ENCODE measurements around the gene HCN4.

The HCN4 gene

GRCh38 chr15:73385205-73385604 lies 16.4 kb upstream of the HCN4 start:
- no peak overlapping the region for H3K9ac ChIP-seq (ENCODE audit: insufficient read length)

DNA sequence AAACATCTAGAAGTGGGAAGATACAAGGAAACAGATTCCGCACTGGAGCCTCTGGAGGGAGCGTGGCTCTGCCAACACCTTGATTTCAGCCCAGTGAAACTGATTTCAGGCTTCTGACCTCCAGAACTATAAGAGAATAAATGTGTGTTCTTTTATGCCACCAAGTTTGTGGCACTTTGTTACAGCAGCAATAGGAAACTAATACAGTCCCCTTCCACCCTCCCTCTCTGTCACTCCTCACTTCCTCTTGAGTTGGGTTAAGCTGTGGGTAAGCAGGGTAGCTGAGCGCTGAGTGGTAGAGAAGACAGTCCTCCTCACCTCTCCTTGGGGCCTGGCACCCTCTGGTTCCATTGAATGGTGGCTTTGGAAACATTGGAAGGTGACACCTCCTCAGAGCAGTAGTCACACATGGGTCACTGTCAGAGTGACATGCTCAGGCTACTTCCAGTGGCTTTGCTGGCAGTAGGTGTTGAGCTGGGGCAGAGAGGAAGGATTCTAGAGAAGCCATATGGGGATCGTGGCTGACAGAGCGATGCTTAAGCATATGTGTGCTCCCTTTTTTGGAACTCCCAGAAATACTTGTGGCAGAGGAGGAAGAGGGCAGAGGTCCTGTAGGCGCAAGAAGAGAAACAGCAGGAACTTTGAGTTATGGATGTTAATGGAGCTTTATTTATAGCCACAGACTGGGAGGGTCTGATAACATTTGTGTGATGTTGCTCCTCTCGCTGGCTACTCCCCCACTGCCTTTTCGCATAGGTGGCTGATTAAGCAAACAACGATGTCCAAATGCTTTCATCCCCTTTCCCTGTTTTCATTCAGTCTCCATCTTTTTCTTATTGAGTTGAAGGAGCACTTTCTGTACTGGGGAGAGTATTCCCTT lies 14.8 kb upstream of the HCN4 start:
- TF ChIP-seq EZH2 (IDR thresholded peaks at IDR 0.05), result no peak
- Histone ChIP-seq H3K9me3 (ENCODE audit: low read depth, low read length) (no peaks in the 10 kb centered on the region), H3K9ac (ENCODE audit: insufficient read length) (no peak overlapping the region), H3K4me3 (no peak overlapping the region), H3K27ac (no peak overlapping the region), H3K36me3 (ENCODE audit: insufficient read depth, low read length) (no peaks in the 10 kb centered on the region)
- DNase-seq (ENCODE audit: low read depth, low spot score), result no peak

More at GRCh38 chr15:73385205-73385604, 16.4 kb upstream of the HCN4 start:
- DNase-seq (ENCODE audit: low read depth, low spot score), result no peak
- H3K9me3 ChIP-seq (ENCODE audit: low read depth, low read length), result no peaks in the 10 kb centered on the region
- no peaks in the 10 kb centered on the region for H3K36me3 ChIP-seq (ENCODE audit: insufficient read depth, low read length)
- no peak overlapping the region for H3K4me3 ChIP-seq
- no peak for TF ChIP-seq POLR2AphosphoS5 (IDR thresholded peaks at IDR 0.05; ENCODE audit: borderline replicate concordance, low read depth, low read length)
- TF ChIP-seq FOXP2 (optimal IDR thresholded peaks at IDR 0.05; ENCODE audit: control extremely low read depth, extremely low read length, insufficient read depth), result no peak
- H3K27ac ChIP-seq, result no peak overlapping the region

GRCh38 chr15:73382115-73382514 lies 13.4 kb upstream of the HCN4 start:
- Histone ChIP-seq H3K36me3 (ENCODE audit: insufficient read depth, low read length) (no peaks in the 10 kb centered on the region), H3K27ac (no peak overlapping the region), H3K9ac (ENCODE audit: insufficient read length) (no peak overlapping the region), H3K4me3 (no peak overlapping the region), H3K9me3 (ENCODE audit: low read depth, low read length) (no peaks in the 10 kb centered on the region)
- TF ChIP-seq FOXP2 (optimal IDR thresholded peaks at IDR 0.05; ENCODE audit: control extremely low read depth, extremely low read length, insufficient read depth) (no peak), POLR2AphosphoS5 (IDR thresholded peaks at IDR 0.05; ENCODE audit: borderline replicate concordance, low read depth, low read length) (no peak), EZH2 (IDR thresholded peaks at IDR 0.05) (no peak)
- no peak for DNase-seq (ENCODE audit: low read depth, low spot score)

DNA sequence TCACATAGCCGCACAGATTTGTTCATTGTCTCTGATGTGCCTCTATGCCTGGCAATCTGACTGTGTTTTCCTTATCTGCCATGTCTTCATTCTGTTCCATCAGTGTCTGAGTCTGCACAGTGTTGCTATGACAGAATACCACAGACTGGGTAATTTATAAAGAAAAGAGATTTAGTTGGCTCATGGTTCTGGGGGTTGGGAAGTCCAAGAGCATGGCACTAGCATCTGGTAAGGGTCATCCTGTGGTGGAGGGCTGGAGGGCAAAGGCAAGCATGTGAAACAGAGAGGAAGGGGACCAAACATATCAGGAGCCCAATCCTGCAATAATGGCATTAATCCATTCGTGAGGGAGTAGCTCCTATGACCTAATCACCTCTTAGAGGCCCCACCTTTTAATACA lies 11.9 kb upstream of the HCN4 start:
- H3K4me3 ChIP-seq, result no peak overlapping the region
- H3K9me3 ChIP-seq (ENCODE audit: low read depth, low read length), result no peaks in the 10 kb centered on the region
- no peak overlapping the region for H3K9ac ChIP-seq (ENCODE audit: insufficient read length)
- H3K27ac ChIP-seq, result no peak overlapping the region
- H3K36me3 ChIP-seq (ENCODE audit: insufficient read depth, low read length), result no peaks in the 10 kb centered on the region
- no peak for DNase-seq (ENCODE audit: low read depth, low spot score)
- TF ChIP-seq FOXP2 (optimal IDR thresholded peaks at IDR 0.05; ENCODE audit: control extremely low read depth, extremely low read length, insufficient read depth) (no peak), POLR2AphosphoS5 (IDR thresholded peaks at IDR 0.05; ENCODE audit: borderline replicate concordance, low read depth, low read length) (no peak)

GRCh38 chr15:73378089-73378488 lies 9.3 kb upstream of the HCN4 start:
- no peaks in the 10 kb centered on the region for H3K36me3 ChIP-seq (ENCODE audit: insufficient read depth, low read length)
- TF ChIP-seq EZH2 (IDR thresholded peaks at IDR 0.05) (no peak), FOXP2 (optimal IDR thresholded peaks at IDR 0.05; ENCODE audit: control extremely low read depth, extremely low read length, insufficient read depth) (no peak), POLR2AphosphoS5 (IDR thresholded peaks at IDR 0.05; ENCODE audit: borderline replicate concordance, low read depth, low read length) (no peak)

DNA sequence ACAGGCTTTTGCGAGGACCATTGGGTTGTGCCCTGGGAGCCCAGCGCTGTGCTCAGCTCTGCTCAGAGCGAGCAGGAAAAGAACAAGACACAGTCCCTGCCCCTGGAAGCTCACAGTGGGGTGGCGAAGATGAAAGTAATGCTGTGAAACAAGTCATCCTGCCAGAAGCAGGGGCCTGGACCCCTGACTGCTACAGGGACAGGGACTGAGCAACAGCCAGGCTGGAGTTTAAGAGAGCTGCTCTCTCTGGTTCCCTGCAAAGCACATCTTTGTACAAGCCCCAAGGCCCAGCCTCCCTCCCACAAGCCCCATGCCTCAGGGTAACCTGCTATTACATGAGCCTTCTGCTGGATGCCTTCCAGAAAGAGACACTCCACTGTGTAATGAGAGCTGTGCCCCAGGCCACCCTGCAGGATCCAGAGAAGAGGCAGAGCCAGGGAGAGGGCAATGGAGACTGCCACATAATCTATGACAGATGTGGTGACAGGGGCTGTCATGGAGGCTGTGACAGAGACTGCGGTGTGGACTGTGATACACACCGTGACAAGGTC lies 7.1 kb upstream of the HCN4 start:
- Histone ChIP-seq H3K9ac (ENCODE audit: insufficient read length) (no peak overlapping the region), H3K4me3 (no peak overlapping the region), H3K27ac (no peak overlapping the region), H3K36me3 (ENCODE audit: insufficient read depth, low read length) (no peaks in the 10 kb centered on the region), H3K9me3 (ENCODE audit: low read depth, low read length) (no peaks in the 10 kb centered on the region)
- TF ChIP-seq POLR2AphosphoS5 (IDR thresholded peaks at IDR 0.05; ENCODE audit: borderline replicate concordance, low read depth, low read length) (no peak), EZH2 (IDR thresholded peaks at IDR 0.05) (no peak), FOXP2 (optimal IDR thresholded peaks at IDR 0.05; ENCODE audit: control extremely low read depth, extremely low read length, insufficient read depth) (no peak)
- peak; percentile 22 for DNase-seq (ENCODE audit: low read depth, low spot score)

More at GRCh38 chr15:73378089-73378488, 9.3 kb upstream of the HCN4 start:
- Histone ChIP-seq H3K9me3 (ENCODE audit: low read depth, low read length) (no peaks in the 10 kb centered on the region), H3K4me3 (no peak overlapping the region), H3K27ac (no peak overlapping the region), H3K9ac (ENCODE audit: insufficient read length) (no peak overlapping the region)
- no peak for DNase-seq (ENCODE audit: low read depth, low spot score)

- DNase-seq (ENCODE audit: low read depth, low spot score), result no peak
- no peaks in the 10 kb centered on the region for H3K9me3 ChIP-seq (ENCODE audit: low read depth, low read length)
- TF ChIP-seq FOXP2 (optimal IDR thresholded peaks at IDR 0.05; ENCODE audit: control extremely low read depth, extremely low read length, insufficient read depth), result no peak
- TF ChIP-seq POLR2AphosphoS5 (IDR thresholded peaks at IDR 0.05; ENCODE audit: borderline replicate concordance, low read depth, low read length), result no peak
- TF ChIP-seq EZH2 (IDR thresholded peaks at IDR 0.05), result no peak
- H3K36me3 ChIP-seq (ENCODE audit: insufficient read depth, low read length), result no peaks in the 10 kb centered on the region
- no peak overlapping the region for H3K27ac ChIP-seq
- H3K9ac ChIP-seq (ENCODE audit: insufficient read length), result no peak overlapping the region
- H3K4me3 ChIP-seq, result no peak overlapping the region
Observed at GRCh38 chr15:73375012-73375411, 6.3 kb upstream of the HCN4 start.

DNA sequence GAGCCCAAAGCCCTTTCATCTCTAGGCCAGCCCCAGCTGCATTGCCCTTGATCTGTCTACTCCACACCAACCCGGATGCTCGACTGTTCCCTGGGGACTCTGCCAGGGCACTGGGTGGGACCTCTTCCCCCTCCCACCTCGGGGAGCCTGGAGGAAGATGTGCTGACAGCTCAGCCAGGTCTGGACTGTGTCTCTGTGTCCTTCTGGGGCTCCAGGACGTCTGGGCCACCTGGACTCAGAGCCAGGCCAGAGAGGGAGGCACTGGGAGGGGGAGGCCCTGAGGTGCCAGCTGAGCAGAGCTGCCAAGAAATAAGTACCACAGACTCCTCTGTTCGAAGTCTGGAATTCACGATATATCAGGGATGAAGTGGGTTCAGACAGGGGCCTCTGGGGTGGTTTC lies 5.8 kb upstream of the HCN4 start:
- no peaks in the 10 kb centered on the region for H3K9me3 ChIP-seq (ENCODE audit: low read depth, low read length)
- no peak overlapping the region for H3K27ac ChIP-seq
- H3K9ac ChIP-seq (ENCODE audit: insufficient read length), result no peak overlapping the region
- DNase-seq (ENCODE audit: low read depth, low spot score), result no peak
- no peaks in the 10 kb centered on the region for H3K36me3 ChIP-seq (ENCODE audit: insufficient read depth, low read length)
- TF ChIP-seq FOXP2 (optimal IDR thresholded peaks at IDR 0.05; ENCODE audit: control extremely low read depth, extremely low read length, insufficient read depth) (no peak), EZH2 (IDR thresholded peaks at IDR 0.05) (no peak)
- H3K4me3 ChIP-seq, result no peak overlapping the region

DNA sequence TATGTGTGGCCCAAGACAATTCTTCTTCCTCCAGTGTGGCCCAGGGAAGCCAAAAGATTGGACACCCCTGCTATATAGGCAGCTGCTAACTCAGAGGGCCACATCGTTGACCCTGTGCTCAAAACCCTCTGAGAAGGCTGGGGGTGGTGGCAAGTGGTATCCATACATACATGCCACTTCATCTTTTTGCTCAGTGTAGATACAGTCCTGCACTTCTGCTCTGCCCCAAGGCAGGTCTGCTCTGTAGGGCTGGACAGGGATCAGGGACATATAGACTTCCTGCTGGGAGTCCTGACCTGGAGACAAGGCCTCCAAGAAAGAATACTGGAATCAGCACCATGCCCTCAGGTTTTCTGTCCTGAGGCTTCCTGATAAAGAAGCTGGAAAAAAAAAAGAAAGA lies 4.5 kb upstream of the HCN4 start:
- H3K27ac ChIP-seq, result no peak overlapping the region
- H3K4me3 ChIP-seq, result no peak overlapping the region
- no peaks in the 10 kb centered on the region for H3K36me3 ChIP-seq (ENCODE audit: insufficient read depth, low read length)
- DNase-seq (ENCODE audit: low read depth, low spot score), result no peak
- H3K9ac ChIP-seq (ENCODE audit: insufficient read length), result no peak overlapping the region
- TF ChIP-seq EZH2 (IDR thresholded peaks at IDR 0.05) (no peak), FOXP2 (optimal IDR thresholded peaks at IDR 0.05; ENCODE audit: control extremely low read depth, extremely low read length, insufficient read depth) (no peak), POLR2AphosphoS5 (IDR thresholded peaks at IDR 0.05; ENCODE audit: borderline replicate concordance, low read depth, low read length) (no peak)
- no peaks in the 10 kb centered on the region for H3K9me3 ChIP-seq (ENCODE audit: low read depth, low read length)
